Right lobe of liver (tissue), 6 donors: ENCODE results near the gene ELOVL2. TPM values are rescaled to one million over a fixed set of nuclear protein-coding genes. Genes with fewer than 3 reads are reported as not detected.

Experiments used
- ATAC-seq, 4 donors: fragments of 200-7000 bp; cut with Tn5 transposase; one replicate each; pipeline ENCODE4 v1.9.1; 2020; ENCODE audit warnings: mild to moderate bottlenecking in 4 of 4, moderate library complexity in 4 of 4
- DNase-seq, 3 donors: peaks; one replicate each; pipeline ENCODE4 v3.0.0-alpha.2; 2020
- H3K27ac ChIP-seq, 3 donors: fragments of 200-600 bp; one replicate each; pipeline ENCODE4 v1.8.0; 2022
- H3K27me3 ChIP-seq, 2 donors: fragments of 200-600 bp; one replicate each; pipeline ENCODE4 v1.8.0; 2022
- H3K36me3 ChIP-seq, 4 donors: fragments of 200-600 bp; sonication (generic) in 1 of 4; one replicate each; pipeline versions ENCODE4 v1.5.1 to v1.8.0; 2017 to 2022; ENCODE audit warnings: control low read depth in 1 of 4
- H3K4me1 ChIP-seq, 4 donors: fragments of 200-600 bp; sonication (generic) in 1 of 4; one replicate each; pipeline versions ENCODE4 v1.5.1 to v1.8.0; 2017 to 2022; ENCODE audit warnings: control low read depth in 1 of 4
- H3K4me3 ChIP-seq, 3 donors: fragments of 200-600 bp; one replicate each; pipeline ENCODE4 v1.8.0; 2022
- H3K9me3 ChIP-seq, 4 donors: fragments of 200-600 bp; sonication (generic) in 1 of 4; one replicate each; pipeline versions ENCODE4 v1.5.1 to v1.8.0; 2017 to 2022; ENCODE audit warnings: control low read depth in 1 of 4
- CTCF ChIP-seq, 4 donors: fragments of 200-600 bp in 3 of 4; fragments of 450-650 bp in 1 of 4; IDR thresholded peaks; one replicate each; pipeline versions ENCODE4 v1.5.1 to v1.8.0; 2016 to 2022; ENCODE audit warnings: antibody characterized with exemption in 4 of 4, mild to moderate bottlenecking in 2 of 4
- POLR2A ChIP-seq: fragments of 450-650 bp; IDR thresholded peaks from one replicate; pipeline ENCODE4 v1.6.1; 2017; ENCODE audit warnings: antibody characterized with exemption, mild to moderate bottlenecking
- WGBS: methylation state at CpG from one replicate; pipeline ENCODE4 v1.1.6; 2018; ENCODE audit warnings: low coverage, low lambda C conversion rate; ENCODE audit not compliant: insufficient coverage; ENCODE audit errors: missing lambda C conversion rate; 5-methylcytosine and 5-hydroxymethylcytosine counted together
- intact Hi-C, 2 donors: fragments of 100-400 bp; cut with DNase I; formaldehyde crosslinking; loops; one replicate each; pipeline versions ENCODE4 v1.11.2 to v1.14.1; 2022
- total RNA-seq, 6 experiments: library from RNA; depleted of rRNA in 2 of 6; stranded (reverse); fragments of >200 nt in 2 of 6; fragmentation: NEBNext Ultra II Directional in 3 of 6; extraction: Animal tissue kit (Norgen Biotek cat#: 25700) in 3 of 6; gene quantifications; one replicate each; pipeline versions ENCODE4 v1.1.0 to v1.2.4, GENCODE V29; 2016 to 2023
- donor health status: DM: no; HTN: yes; CAD: no.
- donor health status: DM: no; HTN: no; CAD: no.
- donor health status: DM: no; HTN: no; CAD: no.
- donor health status: DM: no; HTN: yes; CAD: no.
- donor health status: DM: no; HTN: yes; CAD: no.

ELOVL2 gene
- total RNA-seq, 6 experiments from 2014 or later: 7.1 to 24.4 (median 14.4) TPM

GRCh38 chr6:11053307-11053706 is 9.2 kb upstream of the ELOVL2 start:
- 18% methylated on average over 5 of the region's 5 CpGs for WGBS
- ATAC-seq (peak; percentile 74 to 91 (median 80)), DNase-seq (peak in 2 of 3 donors; percentile 31 to 68)
- TF ChIP-seq POLR2A (no peak), CTCF (IDR thresholded peaks at IDR 0.05) (no peak)
- no peak overlapping the region for H3K4me3 ChIP-seq
- intact Hi-C loops: no loop called here
- no peaks in the 10 kb centered on the region for H3K9me3 ChIP-seq
- H3K27me3 ChIP-seq: no peaks in the 10 kb centered on the region
- peak overlapping the region in 1 of 3 donors; percentile 66 for H3K27ac ChIP-seq
- no peaks in the 10 kb centered on the region for H3K36me3 ChIP-seq
- peaks cover 0 to 53% (median 15%) of the 10 kb centered on the region in 4 donors for H3K4me1 ChIP-seq

GRCh38 chr6:11050731-11051130 is 6.6 kb upstream of the ELOVL2 start:
- ATAC-seq: no peak
- H3K4me3 ChIP-seq: no peak overlapping the region
- H3K27me3 ChIP-seq: no peaks in the 10 kb centered on the region
- no peak for TF ChIP-seq CTCF (IDR thresholded peaks at IDR 0.05)
- no peak for TF ChIP-seq POLR2A
- no peak for DNase-seq
- H3K27ac ChIP-seq: no peak overlapping the region
- H3K36me3 ChIP-seq: no peaks in the 10 kb centered on the region
- 64% methylated on average over 2 of the region's 2 CpGs for WGBS
- H3K9me3 ChIP-seq: no peaks in the 10 kb centered on the region
- intact Hi-C loops: no loop called here
- H3K4me1 ChIP-seq: peaks cover 0 to 27% (median 11%) of the 10 kb centered on the region in 4 donors

- WGBS: 52% methylated on average over 8 of the region's 23 CpGs
- DNase-seq: no peak
- ATAC-seq: no peak
- intact Hi-C loops: no loop called here
- H3K27me3 ChIP-seq: no peaks in the 10 kb centered on the region
- peak overlapping the region in 1 of 3 donors; percentile 74 for H3K4me3 ChIP-seq
- H3K27ac ChIP-seq: no peak overlapping the region
- no peaks in the 10 kb centered on the region for H3K9me3 ChIP-seq
- no peaks in the 10 kb centered on the region for H3K36me3 ChIP-seq
- TF ChIP-seq POLR2A: no peak
- TF ChIP-seq CTCF (IDR thresholded peaks at IDR 0.05): no peak
- H3K4me1 ChIP-seq: peaks cover 0 to 7% (median 0%) of the 10 kb centered on the region in 4 donors
Observed at GRCh38 chr6:11044712-11045167, 635 bp upstream of the ELOVL2 start.

GRCh38 chr6:11043378-11043960 is 636 bp downstream of the ELOVL2 start:
- intact Hi-C loops: no loop called here
- H3K27me3 ChIP-seq: no peaks in the 10 kb centered on the region
- no peak for TF ChIP-seq CTCF (IDR thresholded peaks at IDR 0.05)
- no peak for TF ChIP-seq POLR2A

More at GRCh38 chr6:11043378-11043960, 636 bp downstream of the ELOVL2 start:
- WGBS: 8% methylated on average over 4 of the region's 49 CpGs
- DNase-seq (peak in 2 of 3 donors; percentile 36 to 61), ATAC-seq (peak; percentile 50 to 62 (median 55))
- Histone ChIP-seq H3K27ac (peak overlapping the region in 2 of 3 donors; percentile 19 to 51), H3K9me3 (no peaks in the 10 kb centered on the region), H3K36me3 (no peaks in the 10 kb centered on the region), H3K4me3 (peak overlapping the region; percentile 59 to 74 (median 59)), H3K4me1 (peaks cover 0 to 8% (median 0%) of the 10 kb centered on the region in 4 donors)
